Esophagus muscularis mucosa (tissue), 3 donors: ENCODE results near the gene SCNN1B.

ENCODE experiments used
- CTCF ChIP-seq, 3 experiments: fragments of 200-600 bp in 2 of 3; fragments of 450-650 bp in 1 of 3; sonication (generic) in 2 of 3; IDR thresholded peaks; one replicate each; pipeline ENCODE4 v1.5.1; 2017 to 2019; ENCODE audit warnings: antibody characterized with exemption in 3 of 3, mild to moderate bottlenecking in 2 of 3, moderate library complexity in 1 of 3
- POLR2AphosphoS5 ChIP-seq, 2 donors: sonication (generic); formaldehyde crosslinking; IDR thresholded peaks; one replicate each; pipeline ENCODE4 v1.6.1; 2017; ENCODE audit warnings: antibody characterized with exemption in 2 of 2

GRCh38 chr16:23330583-23331249, 28.6 kb downstream of the SCNN1B start:
- TF ChIP-seq CTCF (IDR thresholded peaks at IDR 0.05) (no peak), POLR2AphosphoS5 (IDR thresholded peaks at IDR 0.05) (no peak)
